ENCODE results near the gene CLK3.

DNA sequence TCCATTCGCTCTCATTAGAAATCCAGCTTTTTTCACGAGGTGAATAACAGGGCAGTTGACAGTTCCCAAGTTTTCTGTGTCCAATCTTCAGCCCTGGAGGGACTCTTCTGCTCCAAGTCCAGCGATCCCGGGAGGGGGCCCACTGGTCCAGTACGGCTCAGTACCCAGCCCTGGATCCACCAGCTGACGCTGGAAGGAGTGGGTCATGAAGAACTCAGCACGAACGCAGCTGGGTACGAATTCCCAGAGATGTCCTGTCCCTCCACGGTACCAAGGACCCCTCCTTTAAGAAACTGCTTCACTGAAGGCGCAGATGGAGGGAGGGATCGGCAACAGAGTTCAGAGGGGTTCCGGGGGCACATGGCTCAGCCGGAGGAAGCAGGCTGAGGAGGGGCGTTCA, 16.5 kb upstream of the CLK3 start:
- no peak for TF ChIP-seq TCF7L2 (IDR thresholded peaks at IDR 0.05; ENCODE audit: borderline replicate concordance, low read depth, low read length)
- TF ChIP-seq, protein P1, sequence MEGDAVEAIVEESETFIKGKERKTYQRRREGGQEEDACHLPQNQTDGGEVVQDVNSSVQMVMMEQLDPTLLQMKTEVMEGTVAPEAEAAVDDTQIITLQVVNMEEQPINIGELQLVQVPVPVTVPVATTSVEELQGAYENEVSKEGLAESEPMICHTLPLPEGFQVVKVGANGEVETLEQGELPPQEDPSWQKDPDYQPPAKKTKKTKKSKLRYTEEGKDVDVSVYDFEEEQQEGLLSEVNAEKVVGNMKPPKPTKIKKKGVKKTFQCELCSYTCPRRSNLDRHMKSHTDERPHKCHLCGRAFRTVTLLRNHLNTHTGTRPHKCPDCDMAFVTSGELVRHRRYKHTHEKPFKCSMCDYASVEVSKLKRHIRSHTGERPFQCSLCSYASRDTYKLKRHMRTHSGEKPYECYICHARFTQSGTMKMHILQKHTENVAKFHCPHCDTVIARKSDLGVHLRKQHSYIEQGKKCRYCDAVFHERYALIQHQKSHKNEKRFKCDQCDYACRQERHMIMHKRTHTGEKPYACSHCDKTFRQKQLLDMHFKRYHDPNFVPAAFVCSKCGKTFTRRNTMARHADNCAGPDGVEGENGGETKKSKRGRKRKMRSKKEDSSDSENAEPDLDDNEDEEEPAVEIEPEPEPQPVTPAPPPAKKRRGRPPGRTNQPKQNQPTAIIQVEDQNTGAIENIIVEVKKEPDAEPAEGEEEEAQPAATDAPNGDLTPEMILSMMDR (tag by site-specific recombination; IDR thresholded peaks at IDR 0.05): no peak
- no peak for TF ChIP-seq ZSCAN16 (tag by site-specific recombination; IDR thresholded peaks at IDR 0.05)

Data from HEK293 (cell line).